ENCODE data around the gene ADAMTSL1.

GRCh38 chr9:18610956-18611355 is 137.0 kb downstream of the ADAMTSL1 start:
- TF ChIP-seq, protein P1, sequence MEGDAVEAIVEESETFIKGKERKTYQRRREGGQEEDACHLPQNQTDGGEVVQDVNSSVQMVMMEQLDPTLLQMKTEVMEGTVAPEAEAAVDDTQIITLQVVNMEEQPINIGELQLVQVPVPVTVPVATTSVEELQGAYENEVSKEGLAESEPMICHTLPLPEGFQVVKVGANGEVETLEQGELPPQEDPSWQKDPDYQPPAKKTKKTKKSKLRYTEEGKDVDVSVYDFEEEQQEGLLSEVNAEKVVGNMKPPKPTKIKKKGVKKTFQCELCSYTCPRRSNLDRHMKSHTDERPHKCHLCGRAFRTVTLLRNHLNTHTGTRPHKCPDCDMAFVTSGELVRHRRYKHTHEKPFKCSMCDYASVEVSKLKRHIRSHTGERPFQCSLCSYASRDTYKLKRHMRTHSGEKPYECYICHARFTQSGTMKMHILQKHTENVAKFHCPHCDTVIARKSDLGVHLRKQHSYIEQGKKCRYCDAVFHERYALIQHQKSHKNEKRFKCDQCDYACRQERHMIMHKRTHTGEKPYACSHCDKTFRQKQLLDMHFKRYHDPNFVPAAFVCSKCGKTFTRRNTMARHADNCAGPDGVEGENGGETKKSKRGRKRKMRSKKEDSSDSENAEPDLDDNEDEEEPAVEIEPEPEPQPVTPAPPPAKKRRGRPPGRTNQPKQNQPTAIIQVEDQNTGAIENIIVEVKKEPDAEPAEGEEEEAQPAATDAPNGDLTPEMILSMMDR (IDR thresholded peaks at IDR 0.05): no peak
- TF ChIP-seq POLR2A (IDR thresholded peaks at IDR 0.05) (no peak), EP300 (IDR thresholded peaks at IDR 0.05; ENCODE audit: low read depth) (no peak), POLR2AphosphoS5 (IDR thresholded peaks at IDR 0.05) (peak in 1 of 3 donors; percentile 36)

Data from transverse colon (tissue), 4 donors.